ENCODE data around the gene GMDS. TPM values are rescaled to one million over a fixed set of nuclear protein-coding genes. Genes with fewer than 3 reads are reported as not detected.

The GMDS gene
- total and polyA plus RNA-seq, 2 donors (not counting 1 experiment from before 2014, with no cell fraction given), result 11.5 to 16.4 TPM

- no peaks in the 10 kb centered on the region for H3K27me3 Mint-ChIP-seq
- ChIA-PET CTCF (no interaction called here), POLR2A (no interaction called here)
- no peak overlapping the region for H3K9ac ChIP-seq (ENCODE audit: low read length)
- no peaks in the 10 kb centered on the region for H3K79me2 ChIP-seq (ENCODE audit: control insufficient read depth, insufficient read depth, low read length)
- peaks cover 7% of the 10 kb centered on the region for H3K4me1 Mint-ChIP-seq
- WGBS (ENCODE audit: insufficient coverage), result 97% methylated on average over 9 of the region's 9 CpGs
- no peaks in the 10 kb centered on the region for H3K27me3 ChIP-seq (replicated peaks in 1 of 4; ENCODE audit: control extremely low read depth in 1 of 4, control insufficient read depth in 3 of 4, insufficient read depth in 4 of 4, low read length in 3 of 4)
- H4K20me1 ChIP-seq (ENCODE audit: control insufficient read depth, insufficient read depth, low read length, poor library complexity, severe bottlenecking), result no peaks in the 10 kb centered on the region
- H3K9me3 ChIP-seq (ENCODE audit: control extremely low read depth in 1 of 3, control insufficient read depth in 2 of 3, insufficient read depth in 1 of 3, low read length in 2 of 3), result no peaks in the 10 kb centered on the region
- no peaks in the 10 kb centered on the region for H3K9me3 Mint-ChIP-seq (ENCODE audit: insufficient read depth)
- TF ChIP-seq CTCF (IDR thresholded peaks at IDR 0.05) (no peak), EZH2 (IDR thresholded peaks at IDR 0.05; ENCODE audit: borderline replicate concordance, insufficient read depth, low read depth, low read length, poor library complexity, severe bottlenecking) (no peak)
- no peaks in the 10 kb centered on the region for H3K4me1 ChIP-seq (ENCODE audit: control insufficient read depth in 2 of 2, insufficient read depth in 2 of 2, low read length in 2 of 2)
- H3K27ac ChIP-seq (ENCODE audit: low read length in 2 of 2), result no peak overlapping the region
- H3K27ac Mint-ChIP-seq, result no peak overlapping the region
- no peak for ATAC-seq (ENCODE audit: low read depth)
- H3K4me2 ChIP-seq (replicated peaks; ENCODE audit: low read depth, low read length, poor library complexity, severe bottlenecking), result no peak overlapping the region
- no peak overlapping the region for H3K4me3 ChIP-seq (ENCODE audit: control extremely low read depth in 1 of 5, extremely low read depth in 1 of 5, insufficient read depth in 1 of 5, low read depth in 2 of 5, low read length in 4 of 5)
- no peak for DNase-seq
- no peaks in the 10 kb centered on the region for H3K36me3 ChIP-seq (replicated peaks in 1 of 2; ENCODE audit: control extremely low read depth in 1 of 2, control insufficient read depth in 1 of 2, extremely low read depth in 1 of 2, insufficient read depth in 2 of 2, low read length in 1 of 2)
- no peak overlapping the region for H3K4me3 Mint-ChIP-seq
- intact Hi-C loops (cut with micrococcal nuclease), result no loop called here
- no peak overlapping the region for H2AFZ ChIP-seq (ENCODE audit: insufficient read depth, low read depth, low read length, poor library complexity, severe bottlenecking)
Measured at GRCh38 chr6:1915226-1915625, 330.2 kb downstream of the GMDS start.

GRCh38 chr6:1913577-1913976 is 331.8 kb downstream of the GMDS start:
- Histone ChIP-seq H3K36me3 (replicated peaks in 1 of 2; ENCODE audit: control extremely low read depth in 1 of 2, control insufficient read depth in 1 of 2, extremely low read depth in 1 of 2, insufficient read depth in 2 of 2, low read length in 1 of 2) (no peaks in the 10 kb centered on the region), H3K4me2 (replicated peaks; ENCODE audit: low read depth, low read length, poor library complexity, severe bottlenecking) (no peak overlapping the region), H3K9me3 (ENCODE audit: control extremely low read depth in 1 of 3, control insufficient read depth in 2 of 3, insufficient read depth in 1 of 3, low read length in 2 of 3) (no peaks in the 10 kb centered on the region), H2AFZ (ENCODE audit: insufficient read depth, low read depth, low read length, poor library complexity, severe bottlenecking) (no peak overlapping the region), H3K4me1 (ENCODE audit: control insufficient read depth in 2 of 2, insufficient read depth in 2 of 2, low read length in 2 of 2) (no peaks in the 10 kb centered on the region), H3K9ac (ENCODE audit: low read length) (no peak overlapping the region), H3K79me2 (ENCODE audit: control insufficient read depth, insufficient read depth, low read length) (no peaks in the 10 kb centered on the region), H3K27me3 (replicated peaks in 1 of 4; ENCODE audit: control extremely low read depth in 1 of 4, control insufficient read depth in 3 of 4, insufficient read depth in 4 of 4, low read length in 3 of 4) (no peaks in the 10 kb centered on the region), H3K4me3 (ENCODE audit: control extremely low read depth in 1 of 5, extremely low read depth in 1 of 5, insufficient read depth in 1 of 5, low read depth in 2 of 5, low read length in 4 of 5) (no peak overlapping the region), H3K27ac (ENCODE audit: low read length in 2 of 2) (no peak overlapping the region), H4K20me1 (ENCODE audit: control insufficient read depth, insufficient read depth, low read length, poor library complexity, severe bottlenecking) (no peaks in the 10 kb centered on the region)
- intact Hi-C loops (cut with micrococcal nuclease), result no loop called here
- WGBS (ENCODE audit: insufficient coverage), result no CpG with 5 or more reads among the region's 3 CpGs
- Mint-ChIP-seq H3K27ac (no peak overlapping the region), H3K27me3 (no peaks in the 10 kb centered on the region), H3K9me3 (ENCODE audit: insufficient read depth) (no peaks in the 10 kb centered on the region), H3K4me1 (peaks cover 7% of the 10 kb centered on the region), H3K4me3 (no peak overlapping the region)
- ATAC-seq (ENCODE audit: low read depth) (no peak), DNase-seq (no peak)
- ChIA-PET CTCF (no interaction called here), POLR2A (no interaction called here)
- TF ChIP-seq CTCF (IDR thresholded peaks at IDR 0.05) (no peak), EZH2 (IDR thresholded peaks at IDR 0.05; ENCODE audit: borderline replicate concordance, insufficient read depth, low read depth, low read length, poor library complexity, severe bottlenecking) (no peak)
